Epithelial cell of prostate (primary cell): ENCODE results near the gene MGAT4A.
A peak's percentile ranks its signal among the peaks of the same experiment; 100 is the strongest.

Source experiments
- DNase-seq: peaks from one replicate; pipeline ENCODE4 v3.0.0-alpha.2; 2011; ENCODE audit warnings: low read depth, low spot score
- H3K27ac ChIP-seq: fragments of 450-650 bp; 2 replicates; pipeline ENCODE4 v1.5.1; 2017; ENCODE audit warnings: mild to moderate bottlenecking

Gene MGAT4A

DNA sequence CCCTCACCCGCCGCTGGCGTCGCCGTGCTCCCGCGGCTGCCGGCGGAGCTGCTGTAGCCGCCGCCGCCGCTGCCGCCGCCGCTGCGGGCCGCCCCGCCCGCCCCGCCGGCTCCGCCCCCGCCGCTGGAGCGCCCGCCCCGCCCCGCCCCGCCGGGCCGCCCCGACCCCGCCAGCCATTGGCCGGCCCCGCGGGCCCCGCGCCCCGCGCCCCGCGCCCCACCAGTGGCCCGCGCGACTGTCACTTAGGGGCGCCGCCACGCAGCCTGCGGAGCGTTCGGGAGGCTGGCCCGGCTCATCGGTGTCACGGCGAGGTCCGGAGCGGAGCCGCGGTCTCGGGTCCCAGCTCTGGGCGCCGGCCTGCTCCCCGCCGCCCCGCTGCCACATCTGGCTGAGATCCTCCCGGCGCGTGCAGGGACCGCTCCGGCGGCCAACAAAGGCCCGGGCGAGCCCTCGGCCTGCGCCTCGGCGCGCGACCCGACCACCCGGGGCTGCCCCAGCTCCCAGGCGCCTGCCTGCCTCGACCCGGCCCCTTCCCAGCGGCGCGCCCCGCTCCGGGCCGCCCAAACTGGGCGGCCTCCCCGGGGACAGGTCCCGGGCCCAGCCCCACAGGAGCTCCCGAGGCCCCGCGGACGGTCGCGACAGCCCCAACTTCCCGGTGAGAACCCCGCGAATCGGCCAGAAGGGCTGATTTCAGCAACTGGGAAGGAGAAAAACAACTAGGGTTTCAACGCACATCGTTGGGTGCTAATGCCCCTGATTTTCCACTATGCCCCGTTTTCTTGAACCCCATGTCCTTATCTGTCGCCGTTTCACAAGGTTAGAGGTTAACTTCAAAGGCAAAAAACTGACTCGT, at the start of gene MGAT4A:
Gene MGAT4A (minus strand): TSS at position 92 of the 853 bp plus-strand sequence. CDS start 4,800 bp downstream, outside the sequence.
- DNase-seq: no peak
- no peak within 1 kb of the TSS for H3K27ac ChIP-seq

DNA sequence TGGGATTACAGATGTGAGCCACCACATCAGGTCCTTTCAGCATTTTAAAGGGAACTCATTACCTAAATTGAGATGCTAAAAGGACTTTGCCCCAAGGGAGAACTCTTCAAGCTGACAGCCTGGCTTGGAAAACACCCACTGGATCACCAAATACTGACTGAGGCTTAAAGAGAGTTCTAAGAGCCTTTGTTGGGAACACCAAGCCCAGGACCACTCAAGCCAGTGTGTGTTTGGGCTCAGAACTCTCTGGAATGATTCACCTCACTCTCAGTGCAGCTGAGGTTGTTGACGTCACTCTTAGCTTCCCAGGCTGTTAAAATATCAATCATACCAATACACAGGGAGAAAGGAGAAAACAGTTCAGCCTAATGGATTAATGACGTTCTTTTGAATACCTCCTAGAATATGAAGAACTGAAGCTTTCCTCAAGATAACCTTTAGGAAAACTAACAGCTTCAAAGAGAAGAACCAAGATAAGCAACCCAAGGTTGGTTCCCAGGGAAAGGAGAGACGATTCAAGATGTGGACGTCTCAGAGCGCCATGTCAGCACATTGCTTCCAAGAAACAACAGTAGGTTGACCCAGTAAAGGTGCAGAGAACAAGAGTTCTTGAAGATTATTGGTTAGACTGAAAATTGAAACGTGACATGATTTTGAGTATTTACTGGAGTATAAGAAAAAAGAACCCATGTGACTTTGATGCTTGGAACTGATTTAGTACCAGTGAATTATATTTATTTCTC, 48.0 kb upstream of the MGAT4A start:
- DNase-seq: no peak

DNA sequence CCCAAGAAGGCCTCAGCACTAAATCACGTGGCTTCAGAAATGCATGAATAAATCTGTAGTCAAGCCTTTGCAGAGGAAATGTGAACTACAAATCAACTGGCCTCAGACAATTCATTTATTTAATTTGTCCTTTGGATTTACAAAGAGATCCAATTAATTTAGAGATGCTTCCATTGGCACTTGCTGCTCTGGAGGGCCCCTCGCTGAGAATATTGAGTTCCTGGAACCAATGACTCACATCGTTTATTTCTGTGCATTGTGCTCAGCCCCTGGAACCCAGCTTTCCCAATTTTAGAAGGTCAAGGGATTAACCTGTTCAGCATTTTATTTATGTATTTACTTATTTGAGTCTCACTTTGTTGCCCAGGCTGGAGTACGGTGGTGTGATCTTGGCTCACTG, 47.2 kb upstream of the MGAT4A start:
- no peak for DNase-seq
- no peak overlapping the region for H3K27ac ChIP-seq

More for the DNA sequence above, 48.0 kb upstream of the MGAT4A start:
- no peak overlapping the region for H3K27ac ChIP-seq

DNA sequence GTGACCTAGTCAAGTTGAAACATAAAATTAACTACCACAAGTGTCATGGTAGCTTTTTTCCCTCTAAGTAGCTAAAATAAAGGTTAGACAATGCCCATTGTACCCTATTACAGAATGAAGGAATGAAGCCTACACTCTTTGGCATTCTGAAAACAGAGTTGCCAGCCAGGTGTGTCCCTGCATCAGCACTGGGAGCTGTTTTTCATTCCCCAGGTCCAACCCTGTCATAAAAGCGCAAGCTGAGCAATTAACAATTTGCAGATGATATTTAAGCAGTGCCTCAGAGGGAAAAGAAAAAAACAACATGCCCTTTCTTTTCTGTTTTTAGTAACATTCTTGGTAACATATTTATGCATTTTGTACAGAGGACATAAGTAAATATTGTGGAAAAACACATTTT, 46.8 kb upstream of the MGAT4A start:
- DNase-seq: no peak
- H3K27ac ChIP-seq: no peak overlapping the region

DNA sequence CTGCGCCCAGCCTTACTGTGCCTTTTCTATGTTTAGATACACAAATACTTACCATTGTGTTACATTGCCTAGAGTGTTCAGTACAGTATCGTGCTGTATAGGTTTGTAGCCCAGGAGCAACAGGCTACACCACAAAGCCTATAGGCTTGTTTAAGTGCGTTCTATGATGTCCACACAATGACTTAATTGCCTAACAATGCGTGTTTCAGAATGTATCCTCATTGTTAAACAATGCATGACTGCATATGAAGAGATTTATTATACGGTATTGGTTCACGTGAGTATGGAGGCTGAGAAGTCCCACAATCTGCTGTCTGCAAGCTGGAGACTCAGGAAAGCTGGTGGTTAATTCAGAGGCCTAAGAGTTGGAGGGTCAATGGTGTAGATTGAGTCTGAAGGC, 46.1 kb upstream of the MGAT4A start:
- H3K27ac ChIP-seq: no peak overlapping the region
- DNase-seq: no peak

DNA sequence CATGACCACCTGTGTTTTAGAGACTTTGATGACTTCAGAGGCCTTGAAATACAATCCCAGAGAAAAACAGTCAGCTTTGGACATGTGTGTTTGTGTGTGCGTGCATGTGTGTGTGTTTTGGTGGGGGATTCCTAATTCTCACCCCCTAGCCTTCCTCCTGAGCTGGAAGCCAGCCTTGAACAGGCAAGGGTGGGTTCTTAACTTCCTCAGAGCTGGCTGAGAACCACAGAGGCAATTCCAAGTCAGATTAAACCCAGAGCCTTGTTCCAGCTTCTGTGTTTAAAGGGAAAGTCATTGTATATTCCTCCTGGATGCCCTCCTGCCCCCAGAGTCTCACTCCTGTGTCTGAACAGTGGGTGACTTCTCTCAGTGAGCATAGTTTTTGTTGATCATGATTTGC, 45.2 kb upstream of the MGAT4A start:
- no peak for DNase-seq
- no peak overlapping the region for H3K27ac ChIP-seq

DNA sequence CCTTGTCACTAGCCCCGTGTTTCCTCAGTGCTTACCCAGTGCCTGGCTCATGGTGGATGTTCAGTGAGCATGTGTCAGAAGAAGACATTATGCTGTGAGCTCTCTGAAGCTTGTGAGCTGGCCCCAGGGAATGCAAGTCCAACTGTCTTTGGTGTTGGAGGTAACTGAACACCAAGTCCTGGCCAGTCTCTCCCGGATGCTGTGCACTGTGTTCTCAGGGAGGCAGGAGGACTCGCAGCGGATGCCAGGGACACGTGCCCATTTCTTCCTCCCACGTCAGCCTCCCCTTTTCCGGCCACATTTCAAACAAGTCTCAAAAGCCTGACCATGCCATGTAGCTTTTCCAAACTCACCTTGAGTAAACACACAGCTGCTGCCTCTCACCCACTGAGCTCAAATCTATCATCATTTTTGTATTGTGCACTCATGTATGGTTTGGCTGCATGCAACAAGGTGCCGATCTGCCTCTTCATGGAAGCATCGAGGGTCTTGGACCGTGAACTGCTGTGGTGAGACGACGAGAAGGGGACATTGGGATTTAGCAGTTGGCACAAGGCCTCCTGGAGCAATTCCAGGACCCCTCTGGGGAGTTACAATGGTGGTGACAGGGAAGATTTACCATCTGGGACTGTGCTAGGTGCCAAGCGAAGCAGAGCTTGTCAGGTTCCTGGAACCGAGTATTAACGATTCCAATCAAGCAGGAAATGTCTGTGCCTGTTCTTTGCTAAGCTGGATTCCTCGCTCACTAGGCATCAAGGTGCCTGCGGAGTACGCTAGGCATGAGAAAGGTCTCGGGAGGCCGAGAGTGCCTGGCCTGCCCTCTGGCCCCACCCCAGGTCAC, 44.4 kb upstream of the MGAT4A start:
- H3K27ac ChIP-seq: peak overlapping the region; percentile 15
- DNase-seq: no peak

DNA sequence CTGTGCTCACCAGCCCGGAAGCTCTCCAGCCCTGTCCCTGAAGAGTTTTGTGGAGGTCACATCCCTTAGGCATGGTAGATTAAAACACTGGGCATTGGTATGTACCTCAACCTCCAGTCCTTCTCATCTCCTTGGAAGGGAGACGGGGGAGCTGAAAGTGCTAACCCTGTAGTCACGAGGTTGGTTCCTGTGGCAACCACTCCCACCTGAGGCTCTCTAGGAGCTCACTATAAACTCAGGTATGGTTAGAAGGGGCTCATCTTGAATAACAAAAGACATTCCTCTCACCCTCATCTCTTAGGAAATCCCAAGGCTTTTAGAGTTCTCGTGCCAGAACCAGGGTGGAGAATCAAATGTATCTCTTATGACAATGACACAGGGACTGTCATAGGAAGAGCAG, 43.0 kb upstream of the MGAT4A start:
- no peak overlapping the region for H3K27ac ChIP-seq
- DNase-seq: no peak

DNA sequence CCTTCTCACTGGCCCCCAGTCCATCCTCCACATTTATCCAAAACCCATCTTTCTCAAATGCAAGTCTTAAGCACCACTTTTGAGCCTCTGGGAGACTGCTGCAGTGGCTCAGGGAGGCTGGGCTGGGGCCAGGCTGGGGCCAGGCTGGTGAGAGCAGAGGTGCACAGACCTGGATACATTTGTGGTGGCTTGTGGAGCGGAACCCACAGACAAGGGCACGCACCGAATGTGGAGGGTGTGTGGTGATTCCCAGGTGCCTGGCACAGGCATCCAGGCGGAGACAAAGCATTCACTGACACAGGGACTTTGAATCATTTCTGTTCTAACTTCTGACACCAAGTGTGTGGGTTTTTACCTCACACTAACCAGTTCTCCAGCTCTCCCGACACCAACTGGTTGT, 42.2 kb upstream of the MGAT4A start:
- H3K27ac ChIP-seq: no peak overlapping the region
- no peak for DNase-seq

DNA sequence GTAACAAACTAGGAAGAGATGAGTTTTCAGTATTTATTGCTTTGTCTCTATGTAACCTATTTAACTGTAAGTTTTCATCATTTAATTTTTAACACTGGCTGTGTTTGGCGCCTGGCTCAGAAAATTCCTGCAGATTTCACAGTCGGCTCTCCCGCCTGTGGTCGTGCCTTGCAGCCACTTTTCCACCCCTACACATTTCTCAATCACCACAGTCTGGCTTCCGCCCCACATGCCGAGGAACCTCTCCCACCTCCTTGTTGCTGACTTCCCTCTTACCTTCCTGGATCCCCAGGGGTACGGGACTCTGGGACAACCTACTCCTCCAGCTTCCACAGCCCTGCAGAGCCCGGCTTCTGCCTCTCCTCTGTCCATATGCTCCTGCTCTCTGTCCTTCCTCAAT, 41.6 kb upstream of the MGAT4A start:
- no peak for DNase-seq
- H3K27ac ChIP-seq: no peak overlapping the region

DNA sequence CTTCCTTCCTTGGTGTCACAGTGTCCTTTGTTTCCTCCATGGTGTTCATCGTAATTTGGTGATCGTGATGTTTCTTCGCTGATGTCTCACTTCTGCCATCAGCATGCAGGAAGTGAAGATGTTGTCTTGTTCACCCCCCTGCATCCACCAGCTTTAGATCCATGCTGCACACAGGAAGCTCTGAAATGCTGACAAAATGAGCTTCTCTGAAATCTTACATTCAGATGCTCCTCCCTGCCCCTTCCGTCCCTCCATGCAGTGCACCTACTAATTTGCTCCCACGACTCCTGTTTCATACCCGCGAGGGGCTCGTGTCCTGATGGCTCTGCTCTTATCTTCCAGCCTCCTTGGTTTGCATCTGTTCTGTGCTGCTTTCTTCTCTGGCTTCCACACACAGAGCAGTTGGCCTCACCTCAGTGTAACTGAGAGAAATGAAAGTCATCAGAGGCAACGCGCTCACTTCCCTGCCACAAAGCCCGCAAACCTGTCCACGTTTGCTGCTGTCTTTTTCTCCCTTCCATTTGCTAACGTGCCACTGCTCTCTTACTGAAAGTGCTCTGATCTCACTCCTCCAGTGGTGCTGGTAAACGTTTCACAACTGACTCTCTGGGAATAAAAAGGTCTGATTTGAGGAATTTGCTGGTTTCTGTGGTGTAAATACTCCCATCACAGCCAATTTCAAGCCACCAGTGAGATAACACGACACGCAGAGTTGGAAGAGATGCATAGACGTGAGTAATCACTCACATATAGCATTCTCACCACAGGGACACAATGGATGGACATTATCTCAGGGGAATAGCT, 41.0 kb upstream of the MGAT4A start:
- no peak overlapping the region for H3K27ac ChIP-seq

DNA sequence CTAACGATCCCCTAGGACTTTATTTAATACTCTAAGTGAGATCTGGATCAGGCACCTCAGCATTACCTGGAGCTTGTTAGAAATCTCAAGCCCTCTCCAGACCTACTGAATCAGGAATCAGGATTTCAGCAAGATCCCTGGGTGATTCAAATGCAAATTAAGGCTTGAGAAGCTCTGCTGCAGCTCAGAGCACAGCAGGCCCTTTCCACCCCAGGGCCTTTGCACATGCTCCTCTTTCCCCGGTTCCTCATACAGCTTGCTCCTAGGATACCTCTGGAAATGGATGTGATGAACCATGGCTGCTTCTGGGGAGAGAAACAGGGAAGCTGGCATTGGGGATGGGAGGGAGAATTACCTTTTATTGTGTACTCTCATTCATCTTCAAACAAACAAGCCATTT, 40.3 kb upstream of the MGAT4A start:
- no peak overlapping the region for H3K27ac ChIP-seq
- no peak for DNase-seq

More for the DNA sequence above, 41.0 kb upstream of the MGAT4A start:
- DNase-seq: no peak

DNA sequence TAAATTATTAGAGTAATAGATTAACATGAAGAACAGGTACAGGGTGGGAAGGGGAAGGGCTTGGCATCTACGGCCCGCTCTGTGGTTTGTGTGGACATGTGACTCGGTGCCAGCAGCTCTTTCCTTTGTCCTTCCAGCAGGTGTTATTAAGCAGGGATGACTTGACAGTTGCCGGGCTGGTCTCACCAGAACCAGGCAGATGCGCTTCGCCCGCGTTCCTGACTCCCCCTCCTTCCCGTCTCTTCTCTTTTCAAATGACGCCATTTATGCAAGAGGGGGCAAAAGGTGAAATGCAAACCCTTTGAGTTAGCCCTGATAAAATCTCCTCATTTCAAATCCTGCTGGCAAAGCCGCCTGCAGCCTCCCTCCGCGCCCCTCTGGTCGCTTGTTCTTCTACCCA, 38.9 kb upstream of the MGAT4A start:
- no peak for DNase-seq
- H3K27ac ChIP-seq: no peak overlapping the region

DNA sequence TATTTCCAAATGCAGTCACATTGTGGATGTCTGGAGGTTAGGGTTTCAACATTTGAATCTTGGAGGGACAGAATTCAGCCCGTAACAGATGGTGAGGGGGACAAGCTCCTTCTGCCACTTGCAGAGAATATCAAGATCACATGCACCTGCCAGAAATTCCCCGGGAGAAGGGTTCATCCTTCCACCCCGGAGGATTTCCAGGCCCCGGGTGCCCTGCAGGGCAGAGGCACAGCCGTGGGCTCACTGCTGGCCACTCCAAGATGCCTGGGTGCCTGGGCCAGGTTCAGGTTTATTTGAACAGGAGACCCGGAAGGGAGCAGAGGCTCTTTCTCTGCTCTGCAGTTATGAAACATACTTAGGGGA, 38.2 kb upstream of the MGAT4A start:
- no peak overlapping the region for H3K27ac ChIP-seq
- DNase-seq: no peak

DNA sequence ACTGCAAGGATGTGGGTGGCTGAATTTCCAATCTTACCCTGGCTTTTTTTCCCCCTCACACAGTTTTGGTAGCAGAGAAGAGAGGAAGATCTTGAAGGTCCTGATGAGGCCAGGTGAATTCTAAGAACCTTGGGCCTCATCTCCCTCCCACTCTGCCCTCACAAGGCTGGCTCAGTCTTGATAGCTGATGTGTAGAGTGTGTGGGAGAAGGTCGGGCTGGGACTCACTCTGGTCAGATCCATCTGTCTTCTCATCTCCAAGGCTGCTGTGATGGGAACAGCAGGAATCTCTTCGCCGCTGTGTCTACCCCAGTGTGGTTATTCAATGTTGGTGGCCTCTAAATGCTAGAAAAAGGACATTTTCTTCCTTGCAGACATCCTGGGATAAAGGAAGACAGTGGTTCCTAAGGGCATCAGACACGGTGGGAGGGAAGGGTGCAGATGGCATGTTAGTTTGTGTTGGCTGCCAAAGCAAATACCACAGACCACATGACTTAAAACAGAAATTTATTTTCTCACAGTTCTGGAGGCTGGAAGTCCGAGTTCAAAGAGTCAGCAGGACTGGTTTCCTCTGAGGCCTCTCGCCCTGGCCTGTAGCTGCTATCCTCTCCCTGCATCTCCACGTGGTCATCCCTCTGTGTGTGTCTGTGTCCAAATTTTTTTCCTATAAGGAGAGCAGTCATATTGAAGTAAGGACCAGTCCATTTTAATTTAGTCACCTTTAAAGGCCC, 37.6 kb upstream of the MGAT4A start:
- H3K27ac ChIP-seq: no peak overlapping the region
- DNase-seq: no peak

DNA sequence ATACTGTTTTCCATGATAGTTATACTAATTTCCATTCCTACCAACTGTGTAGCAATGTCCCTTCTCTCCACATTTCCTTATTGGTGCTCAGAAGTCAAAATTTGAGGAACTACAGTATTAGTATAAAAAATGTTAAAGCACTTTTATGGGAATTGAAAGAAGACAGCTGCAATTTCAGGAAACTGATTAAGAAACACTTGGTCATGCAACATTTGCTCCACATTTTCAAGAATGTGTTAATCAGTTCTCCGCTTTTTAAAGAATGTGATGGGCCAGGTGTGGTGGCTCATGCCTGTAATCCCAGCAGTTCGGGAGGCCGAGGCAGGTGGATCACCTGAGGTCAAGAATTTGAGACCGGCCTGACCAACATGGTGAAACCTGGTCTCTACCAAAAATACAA, 33.6 kb upstream of the MGAT4A start:
- DNase-seq: no peak
- no peak overlapping the region for H3K27ac ChIP-seq

DNA sequence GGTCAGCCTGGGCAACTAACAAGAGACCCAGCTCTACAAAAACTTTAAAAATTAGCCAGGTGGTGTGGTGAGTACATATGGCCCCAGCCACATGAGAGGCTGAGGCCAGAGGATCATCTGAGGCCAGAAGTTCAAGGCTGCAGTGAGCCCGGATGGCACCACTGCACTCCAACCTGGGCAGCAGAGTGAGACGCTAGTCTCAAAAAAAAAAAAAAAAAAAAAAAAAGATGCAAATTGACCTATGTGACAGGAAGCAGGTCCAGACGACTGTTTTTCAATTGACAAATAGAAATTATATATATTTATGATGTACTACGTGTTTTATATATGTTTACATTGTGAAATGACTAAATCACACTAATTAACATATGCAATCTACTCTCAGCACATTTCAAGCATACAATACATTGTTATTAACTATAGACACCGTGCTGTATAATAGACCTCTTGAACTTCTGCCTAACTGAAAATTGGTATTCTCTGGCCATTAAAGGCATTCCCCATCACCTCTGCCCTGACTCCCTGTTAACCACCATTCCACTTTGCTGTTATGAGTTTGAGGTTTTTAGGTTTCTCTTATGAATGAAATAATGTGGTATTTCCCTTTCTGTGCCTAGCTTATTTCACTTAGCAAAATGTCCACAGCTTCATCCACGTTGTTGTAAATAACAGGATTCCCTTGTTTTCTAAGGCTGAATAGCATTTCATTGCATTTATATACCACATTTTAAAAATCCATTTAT, 32.4 kb upstream of the MGAT4A start:
- DNase-seq: no peak
- H3K27ac ChIP-seq: no peak overlapping the region

DNA sequence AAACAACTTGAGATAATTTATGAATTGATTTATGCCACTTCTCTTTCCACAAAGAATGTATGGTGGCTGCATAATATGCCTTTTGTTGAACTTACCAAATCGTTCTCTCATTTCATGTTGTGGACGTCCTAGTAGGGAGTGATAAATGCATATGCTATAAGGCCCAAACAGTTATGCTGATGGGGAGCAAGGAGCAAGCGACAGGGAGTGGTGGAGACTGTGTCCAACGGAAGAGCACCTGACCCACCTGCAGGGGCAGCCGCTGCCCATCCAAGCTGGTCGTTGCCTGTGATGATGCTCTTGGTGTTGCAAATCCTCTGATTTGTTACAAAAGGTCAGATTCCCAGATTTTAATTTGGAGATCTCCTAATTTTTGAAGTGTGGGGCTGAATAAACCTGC, 31.0 kb upstream of the MGAT4A start:
- no peak for DNase-seq
- H3K27ac ChIP-seq: peak overlapping the region; percentile 16
